Measurements from ENCODE around the gene FOXJ1. TPM values are rescaled to one million over a fixed set of nuclear protein-coding genes. Genes with fewer than 3 reads are reported as not detected.

Gene FOXJ1
- total RNA-seq, 1 experiment from 2014 or later, result 0.26 TPM

- ATAC-seq, result no peak
- H3K9me2 ChIP-seq (replicated peaks; ENCODE audit: low read length), result no peaks in the 10 kb centered on the region
- TF ChIP-seq EZH2phosphoT487 (IDR thresholded peaks at IDR 0.05; ENCODE audit: borderline replicate concordance, low read length) (no peak), CTCF (conservative IDR thresholded peaks at IDR 0.05; ENCODE audit: low read depth, low read length) (no peak), EZH2 (IDR thresholded peaks at IDR 0.05; ENCODE audit: low read length, unreplicated experiment) (no peak)
- POLR2A ChIA-PET (ENCODE audit: unreplicated experiment), result no interaction called here
- peaks cover 15% of the 10 kb centered on the region for H3K4me1 ChIP-seq (ENCODE audit: insufficient read depth, low read length)
- DNase-seq, result no peak
- no peak overlapping the region for H3K4me2 ChIP-seq (ENCODE audit: low read length)
- H3K36me3 ChIP-seq (ENCODE audit: low read depth, low read length), result no peaks in the 10 kb centered on the region
- no peaks in the 10 kb centered on the region for H4K20me1 ChIP-seq (ENCODE audit: low read length)
- no peaks in the 10 kb centered on the region for H3K9me3 ChIP-seq (ENCODE audit: low read length)
- CTCF ChIA-PET, result interaction anchor here (0.6 kb wide), 2 partner anchors 25 to 201 kb away, joined by 4 to 7 read pairs; no protein-coding TSS in a partner anchor
- H2AFZ ChIP-seq (ENCODE audit: low read length), result peak overlapping the region; percentile 10; the same call in 1 of the 2 replicates
- no TSS peak for BruUV-seq (replicated peaks)
- peaks cover 19% of the 10 kb centered on the region for H3K79me2 ChIP-seq (ENCODE audit: low read length)
- no peak overlapping the region for H3K4me3 ChIP-seq (ENCODE audit: low read length)
- no peaks in the 10 kb centered on the region for H3F3A ChIP-seq (ENCODE audit: low read length, unreplicated experiment)
- H3K27me3 ChIP-seq (ENCODE audit: low read length), result no peaks in the 10 kb centered on the region
- H3K9ac ChIP-seq (ENCODE audit: low read length), result no peak overlapping the region
- no peak overlapping the region for H3K27ac ChIP-seq (ENCODE audit: low read length)
- intact Hi-C loops (cut with micrococcal nuclease), result loop anchor here (10.0 kb wide), 1 partner anchor 158 kb away; the partner anchor contains the start of gene UBALD2
Measured at GRCh38 chr17:76106703-76107102, 34.3 kb downstream of the FOXJ1 start.

GRCh38 chr17:76104896-76105231 is 36.2 kb downstream of the FOXJ1 start:
- no TSS peak for BruUV-seq (replicated peaks)
- Histone ChIP-seq H3K4me1 (ENCODE audit: insufficient read depth, low read length) (peaks cover 15% of the 10 kb centered on the region), H4K20me1 (ENCODE audit: low read length) (no peaks in the 10 kb centered on the region), H2AFZ (ENCODE audit: low read length) (no peak overlapping the region), H3K4me2 (ENCODE audit: low read length) (no peak overlapping the region), H3F3A (ENCODE audit: low read length, unreplicated experiment) (no peaks in the 10 kb centered on the region), H3K9me3 (ENCODE audit: low read length) (no peaks in the 10 kb centered on the region), H3K9ac (ENCODE audit: low read length) (no peak overlapping the region), H3K36me3 (ENCODE audit: low read depth, low read length) (peaks cover 11% of the 10 kb centered on the region), H3K9me2 (replicated peaks; ENCODE audit: low read length) (no peaks in the 10 kb centered on the region), H3K4me3 (ENCODE audit: low read length) (no peak overlapping the region), H3K27ac (ENCODE audit: low read length) (no peak overlapping the region), H3K79me2 (ENCODE audit: low read length) (peaks cover 26% of the 10 kb centered on the region), H3K27me3 (ENCODE audit: low read length) (no peaks in the 10 kb centered on the region)
- CTCF ChIA-PET, result interaction anchor here (0.6 kb wide), 1 partner anchor 154 kb away, joined by 4 read pairs; no protein-coding TSS in a partner anchor
- POLR2A ChIA-PET (ENCODE audit: unreplicated experiment), result no interaction called here
- DNase-seq, result no peak
- no peak for ATAC-seq
- TF ChIP-seq EZH2 (IDR thresholded peaks at IDR 0.05; ENCODE audit: low read length, unreplicated experiment) (no peak), CTCF (conservative IDR thresholded peaks at IDR 0.05; ENCODE audit: low read depth, low read length) (no peak), EZH2phosphoT487 (IDR thresholded peaks at IDR 0.05; ENCODE audit: borderline replicate concordance, low read length) (no peak)
- intact Hi-C loops (cut with micrococcal nuclease), result loop anchor here (10.0 kb wide), 1 partner anchor 160 kb away; the partner anchor contains the start of gene UBALD2

GRCh38 chr17:76104140-76104895 is 36.7 kb downstream of the FOXJ1 start:
- peaks cover 15% of the 10 kb centered on the region for H3K4me1 ChIP-seq (ENCODE audit: insufficient read depth, low read length)
- intact Hi-C loops (cut with micrococcal nuclease), result loop anchor here (10.0 kb wide), 1 partner anchor 160 kb away; the partner anchor contains the start of gene UBALD2
- H3K4me3 ChIP-seq (ENCODE audit: low read length), result peak overlapping the region; percentile 95
- TSS peak; percentile 99 for BruUV-seq (replicated peaks)
- peaks cover 26% of the 10 kb centered on the region for H3K79me2 ChIP-seq (ENCODE audit: low read length)
- H3K4me2 ChIP-seq (ENCODE audit: low read length), result peak overlapping the region; percentile 90
- ChIA-PET POLR2A (ENCODE audit: unreplicated experiment) (interaction anchor here (0.5 kb wide), 2 partner anchors 154 to 249 kb away, joined by 3 to 8 read pairs; partner anchors contain the start of gene PRPSAP1), CTCF (interaction anchor here (0.6 kb wide), 1 partner anchor 155 kb away, joined by 4 read pairs; no protein-coding TSS in a partner anchor)
- H3K27me3 ChIP-seq (ENCODE audit: low read length), result no peaks in the 10 kb centered on the region
- H3K9me3 ChIP-seq (ENCODE audit: low read length), result no peaks in the 10 kb centered on the region
- no peaks in the 10 kb centered on the region for H3K9me2 ChIP-seq (replicated peaks; ENCODE audit: low read length)
- DNase-seq (no peak), ATAC-seq (no peak)
- peak overlapping the region; percentile 16 for H3K27ac ChIP-seq (ENCODE audit: low read length)
- H2AFZ ChIP-seq (ENCODE audit: low read length), result peak overlapping the region; percentile 81
- no peaks in the 10 kb centered on the region for H4K20me1 ChIP-seq (ENCODE audit: low read length)
- peak overlapping the region; percentile 87 for H3K9ac ChIP-seq (ENCODE audit: low read length)
- TF ChIP-seq CTCF (conservative IDR thresholded peaks at IDR 0.05; ENCODE audit: low read depth, low read length) (no peak), EZH2 (IDR thresholded peaks at IDR 0.05; ENCODE audit: low read length, unreplicated experiment) (no peak), EZH2phosphoT487 (IDR thresholded peaks at IDR 0.05; ENCODE audit: borderline replicate concordance, low read length) (no peak)
- peaks cover 16% of the 10 kb centered on the region for H3K36me3 ChIP-seq (ENCODE audit: low read depth, low read length)
- H3F3A ChIP-seq (ENCODE audit: low read length, unreplicated experiment), result no peaks in the 10 kb centered on the region

Data from PC-3 (cell line).